ENCODE results near the gene IGF2. TPM values are rescaled to one million over a fixed set of nuclear protein-coding genes. Genes with fewer than 3 reads are reported as not detected.

Gene IGF2
- polyA plus RNA-seq, 1 donor from 2014 or later: not detected

DNA sequence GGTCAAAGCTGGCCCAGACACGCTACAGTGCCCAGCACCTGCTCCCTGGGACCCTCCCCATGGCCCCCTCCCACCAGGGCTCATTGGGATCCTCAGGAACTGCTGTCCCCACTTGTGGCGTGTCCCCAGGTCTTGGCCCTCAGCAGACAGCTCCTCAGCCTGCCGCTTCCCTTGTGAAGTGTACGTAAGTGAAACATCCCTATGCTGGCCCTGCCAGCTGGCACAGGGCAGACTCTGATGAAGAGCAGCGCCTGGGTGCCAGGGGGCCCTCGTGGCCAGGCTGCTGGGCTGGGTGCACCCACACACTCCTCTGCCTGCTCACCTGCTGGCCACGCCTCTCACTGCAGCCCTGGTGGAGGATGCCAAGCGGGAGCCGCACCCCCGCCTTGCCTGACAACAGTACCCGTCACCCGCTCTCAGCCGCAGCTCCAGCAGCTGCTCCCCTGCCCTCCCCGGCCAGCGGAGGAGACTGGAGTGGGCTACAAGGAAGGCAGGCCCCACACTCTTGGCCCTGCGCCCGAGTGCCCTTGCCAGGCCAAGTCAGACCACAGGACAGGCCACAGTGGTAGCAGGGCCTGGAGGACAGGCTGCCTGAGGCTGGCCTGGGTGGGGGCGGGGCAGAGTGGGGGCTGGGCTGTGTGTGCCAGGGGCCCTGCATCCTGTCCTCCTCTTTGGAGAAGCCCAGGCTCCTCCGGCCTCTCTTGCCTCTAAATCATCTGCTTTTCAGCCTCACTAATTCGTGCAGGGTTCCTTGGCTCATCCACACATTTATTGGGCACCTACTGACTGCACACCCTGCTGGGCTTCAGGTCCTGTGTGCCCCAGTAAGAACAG lies 39.5 kb downstream of the IGF2 start:
- no peaks in the 10 kb centered on the region for H3F3A ChIP-seq (ENCODE audit: insufficient read depth, low read length, poor library complexity, severe bottlenecking)
- H3K9me2 ChIP-seq (ENCODE audit: insufficient read depth, low read length): no peaks in the 10 kb centered on the region
- no peak overlapping the region for H3K4me3 ChIP-seq (ENCODE audit: low read length)
- no peaks in the 10 kb centered on the region for H3K79me2 ChIP-seq (replicated peaks; ENCODE audit: insufficient read depth, low read length)
- no peak overlapping the region for H3K27ac ChIP-seq (ENCODE audit: low read length)
- H4K20me1 ChIP-seq (ENCODE audit: insufficient read depth): no peaks in the 10 kb centered on the region
- no peak overlapping the region for H2AFZ ChIP-seq (ENCODE audit: low read depth, low read length)
- no peak overlapping the region for H3K4me2 ChIP-seq (ENCODE audit: low read length)
- H3K36me3 ChIP-seq (ENCODE audit: insufficient read depth, low read length): no peaks in the 10 kb centered on the region
- no peaks in the 10 kb centered on the region for H3K27me3 ChIP-seq (ENCODE audit: insufficient read depth, low read depth, low read length)
- H3K9me3 ChIP-seq (ENCODE audit: low read length): no peaks in the 10 kb centered on the region
- no peak for TF ChIP-seq CTCF (IDR thresholded peaks at IDR 0.05; ENCODE audit: poor library complexity, severe bottlenecking)
- no peak for TF ChIP-seq REST (IDR thresholded peaks at IDR 0.05; ENCODE audit: borderline replicate concordance)
- no peak for TF ChIP-seq TAF1 (IDR thresholded peaks at IDR 0.05; ENCODE audit: low read depth)
- TF ChIP-seq EP300 (conservative IDR thresholded peaks at IDR 0.05; ENCODE audit: poor library complexity, severe bottlenecking): no peak
- TF ChIP-seq EZH2 (IDR thresholded peaks at IDR 0.05; ENCODE audit: borderline replicate concordance, insufficient read depth, low read length, poor library complexity, severe bottlenecking): no peak
- no peak for TF ChIP-seq POLR2AphosphoS5 (IDR thresholded peaks at IDR 0.05)
- no peak for TF ChIP-seq SMC3 (conservative IDR thresholded peaks at IDR 0.05; ENCODE audit: poor library complexity)
- TF ChIP-seq MXI1 (conservative IDR thresholded peaks at IDR 0.05; ENCODE audit: poor library complexity, severe bottlenecking): no peak
- TF ChIP-seq RAD21 (conservative IDR thresholded peaks at IDR 0.05): no peak
- no peak overlapping the region for H3K9ac ChIP-seq (ENCODE audit: low read length)

DNA sequence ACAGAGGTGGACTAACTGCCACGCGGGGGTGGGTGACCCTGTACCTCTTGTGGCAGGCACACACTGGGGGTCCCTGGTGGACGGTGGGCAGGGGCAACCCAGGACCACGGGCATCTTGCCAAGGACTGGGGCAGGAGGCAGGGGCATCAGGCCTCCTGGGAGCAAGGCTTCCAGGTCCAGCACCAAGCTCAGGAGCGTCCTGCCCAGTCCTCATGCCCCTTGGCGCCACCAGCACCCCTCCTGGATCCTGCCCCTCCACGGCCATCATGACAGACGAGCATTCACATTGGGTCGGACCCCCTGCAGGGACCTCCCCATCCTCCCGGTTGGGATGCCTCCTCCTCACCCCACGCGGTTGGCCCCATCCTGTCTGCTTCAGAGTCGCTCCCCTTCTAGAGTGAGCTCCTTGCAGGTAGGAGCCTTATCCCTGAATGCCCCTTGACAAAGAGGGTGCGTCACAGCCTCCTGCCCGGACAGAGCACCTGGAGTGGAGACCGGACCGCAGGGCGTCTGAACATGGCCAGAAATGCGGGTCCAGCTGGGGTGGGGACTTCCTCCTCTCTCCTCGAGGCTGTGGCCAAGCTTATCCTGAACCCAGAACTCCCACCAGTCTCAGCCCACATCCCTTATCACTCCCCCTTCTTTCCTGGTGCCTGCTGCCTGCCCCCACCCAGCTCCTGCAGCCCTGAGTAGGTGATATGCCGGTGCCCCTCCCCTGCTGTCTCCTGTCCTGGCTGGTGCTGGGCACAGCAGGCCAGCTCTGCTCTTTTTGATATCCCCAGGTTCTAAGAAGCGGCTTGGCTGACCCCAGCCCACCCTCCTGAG lies 40.3 kb downstream of the IGF2 start:
- no peaks in the 10 kb centered on the region for H3K36me3 ChIP-seq (ENCODE audit: insufficient read depth, low read length)
- no peak overlapping the region for H2AFZ ChIP-seq (ENCODE audit: low read depth, low read length)
- H3K27me3 ChIP-seq (ENCODE audit: insufficient read depth, low read depth, low read length): no peaks in the 10 kb centered on the region
- TF ChIP-seq EP300 (conservative IDR thresholded peaks at IDR 0.05; ENCODE audit: poor library complexity, severe bottlenecking) (no peak), RAD21 (conservative IDR thresholded peaks at IDR 0.05) (no peak), SMC3 (conservative IDR thresholded peaks at IDR 0.05; ENCODE audit: poor library complexity) (no peak), CTCF (IDR thresholded peaks at IDR 0.05; ENCODE audit: poor library complexity, severe bottlenecking) (no peak), TAF1 (IDR thresholded peaks at IDR 0.05; ENCODE audit: low read depth) (no peak), MXI1 (conservative IDR thresholded peaks at IDR 0.05; ENCODE audit: poor library complexity, severe bottlenecking) (no peak), REST (IDR thresholded peaks at IDR 0.05; ENCODE audit: borderline replicate concordance) (no peak), EZH2 (IDR thresholded peaks at IDR 0.05; ENCODE audit: borderline replicate concordance, insufficient read depth, low read length, poor library complexity, severe bottlenecking) (no peak), POLR2AphosphoS5 (IDR thresholded peaks at IDR 0.05) (no peak)
- H3K9me3 ChIP-seq (ENCODE audit: low read length): no peaks in the 10 kb centered on the region
- no peaks in the 10 kb centered on the region for H3K79me2 ChIP-seq (replicated peaks; ENCODE audit: insufficient read depth, low read length)
- H3F3A ChIP-seq (ENCODE audit: insufficient read depth, low read length, poor library complexity, severe bottlenecking): no peaks in the 10 kb centered on the region
- no peaks in the 10 kb centered on the region for H3K9me2 ChIP-seq (ENCODE audit: insufficient read depth, low read length)
- H3K27ac ChIP-seq (ENCODE audit: low read length): no peak overlapping the region
- no peak overlapping the region for H3K4me2 ChIP-seq (ENCODE audit: low read length)
- no peak overlapping the region for H3K4me3 ChIP-seq (ENCODE audit: low read length)
- H3K9ac ChIP-seq (ENCODE audit: low read length): no peak overlapping the region
- no peaks in the 10 kb centered on the region for H4K20me1 ChIP-seq (ENCODE audit: insufficient read depth)
